ENCODE data around the gene TOMM5.

DNA sequence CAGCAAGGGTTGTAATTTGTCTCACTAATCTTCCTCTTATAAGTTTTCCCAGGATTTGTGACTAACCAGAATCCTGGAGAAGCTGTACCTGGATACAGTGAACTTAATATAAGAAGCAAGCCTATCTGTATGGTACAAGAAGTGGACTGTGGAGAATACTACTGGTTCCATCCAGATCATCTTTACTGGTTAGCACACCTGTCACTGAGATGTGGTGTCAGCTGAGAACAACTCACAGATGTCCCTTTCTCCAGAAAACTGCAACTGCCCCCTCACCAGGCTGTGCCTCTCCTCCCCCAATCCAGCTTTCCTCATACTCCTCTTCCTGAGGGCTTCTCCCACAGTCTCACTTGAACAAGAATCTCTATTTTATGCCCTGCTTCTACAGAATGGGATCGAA lies 21.1 kb downstream of the TOMM5 start:
- TF ChIP-seq, protein P1, sequence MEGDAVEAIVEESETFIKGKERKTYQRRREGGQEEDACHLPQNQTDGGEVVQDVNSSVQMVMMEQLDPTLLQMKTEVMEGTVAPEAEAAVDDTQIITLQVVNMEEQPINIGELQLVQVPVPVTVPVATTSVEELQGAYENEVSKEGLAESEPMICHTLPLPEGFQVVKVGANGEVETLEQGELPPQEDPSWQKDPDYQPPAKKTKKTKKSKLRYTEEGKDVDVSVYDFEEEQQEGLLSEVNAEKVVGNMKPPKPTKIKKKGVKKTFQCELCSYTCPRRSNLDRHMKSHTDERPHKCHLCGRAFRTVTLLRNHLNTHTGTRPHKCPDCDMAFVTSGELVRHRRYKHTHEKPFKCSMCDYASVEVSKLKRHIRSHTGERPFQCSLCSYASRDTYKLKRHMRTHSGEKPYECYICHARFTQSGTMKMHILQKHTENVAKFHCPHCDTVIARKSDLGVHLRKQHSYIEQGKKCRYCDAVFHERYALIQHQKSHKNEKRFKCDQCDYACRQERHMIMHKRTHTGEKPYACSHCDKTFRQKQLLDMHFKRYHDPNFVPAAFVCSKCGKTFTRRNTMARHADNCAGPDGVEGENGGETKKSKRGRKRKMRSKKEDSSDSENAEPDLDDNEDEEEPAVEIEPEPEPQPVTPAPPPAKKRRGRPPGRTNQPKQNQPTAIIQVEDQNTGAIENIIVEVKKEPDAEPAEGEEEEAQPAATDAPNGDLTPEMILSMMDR (IDR thresholded peaks at IDR 0.05; ENCODE audit: low read depth, low read length): no peak
- no peak for TF ChIP-seq EZH2phosphoT487 (IDR thresholded peaks at IDR 0.05; ENCODE audit: low read depth)

Measured in OCI-LY3 (cell line).